ENCODE results near the gene KLHL1.

The KLHL1 gene

GRCh38 chr13:69999875-70000274 is 108.4 kb downstream of the KLHL1 start:
- DNase-seq = no peak

- DNase-seq = no peak
Measured at GRCh38 chr13:69997061-69997460, 111.2 kb downstream of the KLHL1 start.

GRCh38 chr13:69980799-69981198 is 127.5 kb downstream of the KLHL1 start:
- DNase-seq = no peak

GRCh38 chr13:69975496-69975895 is 132.8 kb downstream of the KLHL1 start:
- no peak for DNase-seq

GRCh38 chr13:69970520-69970919 is 137.7 kb downstream of the KLHL1 start:
- no peak for DNase-seq

- DNase-seq = no peak
Measured at GRCh38 chr13:69959046-69959445, 149.2 kb downstream of the KLHL1 start.

GRCh38 chr13:69956839-69957238 is 151.4 kb downstream of the KLHL1 start:
- no peak for DNase-seq

- DNase-seq = no peak
Measured at GRCh38 chr13:69956349-69956748, 151.9 kb downstream of the KLHL1 start.

GRCh38 chr13:69955271-69955670 is 153.0 kb downstream of the KLHL1 start:
- no peak for DNase-seq

- DNase-seq = no peak
Measured at GRCh38 chr13:69951412-69951811, 156.8 kb downstream of the KLHL1 start.

GRCh38 chr13:69950160-69950559 is 158.1 kb downstream of the KLHL1 start:
- no peak for DNase-seq

- no peak for DNase-seq
Measured at GRCh38 chr13:69948016-69948415, 160.2 kb downstream of the KLHL1 start.

- no peak for DNase-seq
Measured at GRCh38 chr13:69947582-69947981, 160.7 kb downstream of the KLHL1 start.

GRCh38 chr13:69946511-69946910 is 161.7 kb downstream of the KLHL1 start:
- no peak for DNase-seq

- DNase-seq = no peak
Measured at GRCh38 chr13:69935043-69935442, 173.2 kb downstream of the KLHL1 start.

- DNase-seq = no peak
Measured at GRCh38 chr13:69928262-69928661, 180.0 kb downstream of the KLHL1 start.

GRCh38 chr13:69921156-69921555 is 187.1 kb downstream of the KLHL1 start:
- no peak for DNase-seq

GRCh38 chr13:69912630-69913029 is 195.6 kb downstream of the KLHL1 start:
- peak; percentile 26 for DNase-seq

- no peak for DNase-seq
Measured at GRCh38 chr13:69910800-69911199, 197.5 kb downstream of the KLHL1 start.

- no peak for DNase-seq
Measured at GRCh38 chr13:69904784-69905183, 203.5 kb downstream of the KLHL1 start.

GRCh38 chr13:69903081-69903480 is 205.2 kb downstream of the KLHL1 start:
- DNase-seq = no peak

GRCh38 chr13:69882451-69882850 is 225.8 kb downstream of the KLHL1 start:
- no peak for DNase-seq

- DNase-seq = no peak
Measured at GRCh38 chr13:69879936-69880335, 228.3 kb downstream of the KLHL1 start.

- no peak for DNase-seq
Measured at GRCh38 chr13:69872321-69873047, 235.8 kb downstream of the KLHL1 start.

GRCh38 chr13:69866555-69866954 is 241.7 kb downstream of the KLHL1 start:
- no peak for DNase-seq
